Ascending aorta (tissue), 2 donors: Measurements from ENCODE around the gene RFPL2. TPM values are rescaled to one million over a fixed set of nuclear protein-coding genes. Genes with fewer than 3 reads are reported as not detected.
"Not testable (repeated sequence)": the region's sequence is repeated elsewhere in the genome, so short reads cannot be mapped to it uniquely, and the experiment has no call there.

ENCODE experiments used
- DNase-seq, 2 donors: peaks; one replicate each; pipeline ENCODE4 v3.0.0-alpha.2; 2019; ENCODE audit warnings: low spot score in 2 of 2
- H3K27ac ChIP-seq, 2 donors: fragments of 200-600 bp; sonication (generic); one replicate each; pipeline ENCODE4 v1.5.1; 2016 to 2017; ENCODE audit warnings: mild to moderate bottlenecking in 1 of 2
- H3K27me3 ChIP-seq: fragments of 200-600 bp; sonication (generic); one replicate; pipeline ENCODE4 v1.5.1; 2017
- H3K36me3 ChIP-seq, 2 donors: fragments of 200-600 bp; sonication (generic); one replicate each; pipeline ENCODE4 v1.5.1; 2016
- H3K4me1 ChIP-seq, 2 donors: fragments of 200-600 bp; sonication (generic); one replicate each; pipeline ENCODE4 v1.5.1; 2016 to 2017; ENCODE audit warnings: mild to moderate bottlenecking in 1 of 2
- H3K4me3 ChIP-seq, 2 donors: fragments of 200-600 bp; sonication (generic); one replicate each; pipeline ENCODE4 v1.5.1; 2016 to 2017; ENCODE audit warnings: mild to moderate bottlenecking in 1 of 2
- H3K9me3 ChIP-seq, 2 donors: fragments of 200-600 bp; sonication (generic); one replicate each; pipeline ENCODE4 v1.5.1; 2016
- CTCF ChIP-seq, 3 experiments: fragments of 200-600 bp in 2 of 3; fragments of 450-650 bp in 1 of 3; sonication (generic) in 2 of 3; IDR thresholded peaks; one replicate each; pipeline ENCODE4 v1.5.1; 2016 to 2019; ENCODE audit warnings: antibody characterized with exemption in 3 of 3, mild to moderate bottlenecking in 1 of 3, moderate library complexity in 1 of 3
- intact Hi-C: fragments of 100-400 bp; cut with DNase I; formaldehyde crosslinking; loops from one replicate; pipeline ENCODE4 v1.15.1; 2023
- total RNA-seq: library from RNA; depleted of rRNA; stranded (reverse); fragments of >200 nt; gene quantifications from one replicate; pipeline ENCODE4 v1.1.0, GENCODE V29; 2016

Gene RFPL2
- total RNA-seq, 1 donor from 2014 or later, result not detected

DNA sequence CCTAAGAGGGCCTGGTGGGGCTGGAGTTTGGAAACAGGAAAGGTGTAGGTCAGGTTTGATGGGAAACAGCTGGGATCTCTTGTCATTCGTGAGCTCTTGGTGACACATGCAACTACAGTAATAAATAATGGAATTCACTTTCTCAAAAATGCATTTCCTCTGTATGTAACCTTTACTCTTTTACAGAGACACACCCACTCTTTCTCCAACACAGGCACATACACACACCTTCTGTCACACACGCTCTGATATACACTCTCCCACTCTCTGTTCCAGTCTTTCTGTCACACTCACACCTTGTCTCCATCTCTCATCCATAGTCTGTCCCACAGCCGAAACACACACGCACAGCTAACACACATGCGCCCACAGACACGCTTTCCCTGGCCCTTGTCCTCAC lies 39.2 kb downstream of the RFPL2 start:
- Histone ChIP-seq H3K27me3 (no peaks in the 10 kb centered on the region), H3K27ac (no peak overlapping the region), H3K36me3 (no peaks in the 10 kb centered on the region), H3K9me3 (no peaks in the 10 kb centered on the region), H3K4me1 (no peaks in the 10 kb centered on the region), H3K4me3 (no peak overlapping the region)
- TF ChIP-seq CTCF (IDR thresholded peaks at IDR 0.05), result no peak
- no peak for DNase-seq
- intact Hi-C loops, result no loop called here

GRCh38 chr22:32164075-32164860 lies 40.6 kb downstream of the RFPL2 start:
- no peaks in the 10 kb centered on the region for H3K27me3 ChIP-seq
- DNase-seq, result no peak
- H3K4me3 ChIP-seq, result no peak overlapping the region
- H3K9me3 ChIP-seq, result no peaks in the 10 kb centered on the region
- no peak overlapping the region for H3K27ac ChIP-seq
- TF ChIP-seq CTCF (IDR thresholded peaks at IDR 0.05), result no peak
- H3K36me3 ChIP-seq, result no peaks in the 10 kb centered on the region
- no peaks in the 10 kb centered on the region for H3K4me1 ChIP-seq
- intact Hi-C loops, result no loop called here

GRCh38 chr22:32160411-32160810 lies 44.5 kb downstream of the RFPL2 start:
- H3K27me3 ChIP-seq, intact Hi-C loops: not testable (repeated sequence)

GRCh38 chr22:32158712-32159533 lies 46.0 kb downstream of the RFPL2 start, which contains the start of gene C22orf42:
Gene C22orf42 (minus strand): TSS chr22:32159303. CDS start chr22:32159215, 88 bp downstream.
- Histone ChIP-seq H3K4me1 (no peaks in the 10 kb centered on the region), H3K27me3 (no peaks in the 10 kb centered on the region), H3K27ac (no peak within 1 kb of the TSS), H3K9me3 (no peaks in the 10 kb centered on the region), H3K36me3 (no peaks in the 10 kb centered on the region), H3K4me3 (no peak within 1 kb of the TSS)
- intact Hi-C loops, result no loop called here
- no peak for TF ChIP-seq CTCF (IDR thresholded peaks at IDR 0.05)
- DNase-seq, result no peak

More at GRCh38 chr22:32160411-32160810, 44.5 kb downstream of the RFPL2 start:
- not testable (repeated sequence) for H3K27ac ChIP-seq, H3K36me3 ChIP-seq, H3K4me1 ChIP-seq, H3K4me3 ChIP-seq, DNase-seq, H3K9me3 ChIP-seq

- H3K4me3 ChIP-seq, H3K27ac ChIP-seq, H3K27me3 ChIP-seq, DNase-seq, H3K4me1 ChIP-seq, H3K36me3 ChIP-seq, H3K9me3 ChIP-seq, intact Hi-C loops: not testable (repeated sequence)
These were observed 47.2 kb downstream of the RFPL2 start for GRCh38 chr22:32157632-32158031.

GRCh38 chr22:32154727-32155126 lies 50.1 kb downstream of the RFPL2 start:
- H3K9me3 ChIP-seq, DNase-seq, H3K4me3 ChIP-seq, H3K27ac ChIP-seq, H3K27me3 ChIP-seq, intact Hi-C loops, H3K36me3 ChIP-seq, H3K4me1 ChIP-seq: not testable (repeated sequence)

DNA sequence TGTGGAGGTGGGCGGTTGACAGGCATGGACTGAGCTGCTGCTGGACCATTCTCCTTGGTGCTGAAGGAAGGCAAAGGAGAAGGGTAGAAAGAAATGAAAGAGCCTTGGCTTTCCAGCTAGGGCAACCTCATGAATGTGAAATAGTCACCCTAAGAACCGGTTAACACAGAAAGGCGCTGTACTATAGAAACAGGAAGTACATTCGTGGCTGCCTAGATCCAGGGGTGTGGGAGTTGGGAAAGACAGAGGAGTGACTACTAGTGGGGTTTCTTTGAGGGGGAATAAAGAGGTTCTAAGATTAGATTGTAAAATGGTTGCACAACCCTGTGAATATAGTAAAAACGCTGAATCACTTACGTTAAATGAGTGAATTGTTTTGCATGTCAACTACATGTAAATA lies 53.2 kb downstream of the RFPL2 start:
- H3K9me3 ChIP-seq, H3K36me3 ChIP-seq, H3K27me3 ChIP-seq, DNase-seq, H3K4me3 ChIP-seq, H3K4me1 ChIP-seq, H3K27ac ChIP-seq, intact Hi-C loops: not testable (repeated sequence)

DNA sequence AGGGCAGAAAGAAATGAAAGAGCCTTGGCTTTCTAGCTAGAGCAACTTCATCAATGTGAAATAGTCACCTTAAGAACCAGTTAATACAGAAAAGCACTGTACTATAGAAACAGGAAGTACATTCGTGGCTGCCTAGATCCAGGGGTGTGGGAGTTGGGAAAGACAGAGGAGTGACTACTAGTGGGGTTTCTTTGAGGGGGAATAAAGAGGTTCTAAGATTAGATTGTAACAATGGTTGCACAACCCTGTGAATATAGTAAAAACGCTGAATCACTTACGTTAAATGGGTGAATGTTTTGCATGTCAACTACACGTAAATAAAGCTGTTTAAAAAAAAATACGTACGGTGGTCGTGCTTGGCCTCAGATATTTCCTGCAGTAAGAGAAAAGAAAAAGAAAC lies 54.2 kb downstream of the RFPL2 start:
- H3K27ac ChIP-seq, intact Hi-C loops, H3K27me3 ChIP-seq, H3K4me3 ChIP-seq, DNase-seq, H3K4me1 ChIP-seq, H3K9me3 ChIP-seq, H3K36me3 ChIP-seq: not testable (repeated sequence)

DNA sequence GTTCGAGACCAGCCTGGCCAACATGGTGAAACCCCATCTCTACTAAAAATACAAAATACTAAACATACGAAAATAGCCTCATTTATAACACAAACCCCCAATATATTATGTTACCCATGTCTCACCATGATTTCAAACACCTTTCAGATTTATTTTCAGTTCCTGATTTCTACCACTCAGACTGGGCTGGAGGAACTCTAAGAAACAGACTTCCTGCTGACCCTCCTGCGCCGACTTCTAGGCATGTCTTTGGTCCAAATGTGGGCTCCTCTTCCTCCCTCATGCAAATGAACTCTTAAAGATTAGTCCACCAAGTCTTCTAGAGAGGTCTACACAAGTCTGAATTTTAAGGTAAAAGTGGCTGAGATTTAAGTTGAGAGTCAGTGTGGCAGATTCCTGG lies 56.5 kb downstream of the RFPL2 start:
- intact Hi-C loops, DNase-seq: not testable (repeated sequence)

DNA sequence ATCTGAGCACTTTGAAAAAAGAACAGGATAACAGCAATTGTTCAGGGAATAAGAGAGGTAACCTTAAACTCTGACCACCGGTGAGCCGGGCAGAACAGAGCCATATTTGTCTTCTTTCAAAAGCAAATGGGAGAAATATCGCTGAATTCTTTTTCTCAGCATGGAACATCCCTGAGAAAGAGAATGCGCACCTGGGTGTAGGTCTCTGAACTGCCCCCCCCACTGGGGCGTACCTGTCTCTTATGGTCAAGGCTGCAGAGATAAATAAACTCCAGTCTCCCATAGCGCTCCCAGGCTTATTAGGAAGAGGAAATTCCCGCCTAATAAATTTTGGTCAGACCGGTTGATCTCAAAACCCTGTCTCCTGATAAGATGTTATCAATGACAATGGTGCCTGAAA lies 57.7 kb downstream of the RFPL2 start:
- H3K36me3 ChIP-seq, H3K4me1 ChIP-seq, H3K4me3 ChIP-seq, H3K27me3 ChIP-seq, H3K27ac ChIP-seq, DNase-seq, intact Hi-C loops, H3K9me3 ChIP-seq: not testable (repeated sequence)

More for the DNA sequence above, 56.5 kb downstream of the RFPL2 start:
- not testable (repeated sequence) for H3K27ac ChIP-seq, H3K4me3 ChIP-seq, H3K4me1 ChIP-seq, H3K9me3 ChIP-seq, H3K27me3 ChIP-seq, H3K36me3 ChIP-seq
